NCI-H460 (cell line): Measurements from ENCODE around the gene COL15A1. TPM values are rescaled to one million over a fixed set of nuclear protein-coding genes. Genes with fewer than 3 reads are reported as not detected.

Source experiments
- DNase-seq: peaks from one replicate; pipeline ENCODE4 v3.0.0-alpha.2; 2016; ENCODE audit warnings: low read depth; ENCODE audit errors: extremely low read depth
- total RNA-seq: library from RNA; depleted of rRNA; stranded (reverse); fragments of >200 nt; shearing (Covaris generic); gene quantifications from 2 replicates; pipeline ENCODE4 v1.2.3, GENCODE V29; 2014

The COL15A1 gene
- total RNA-seq, 1 experiment from 2014 or later: 1.0 TPM

DNA sequence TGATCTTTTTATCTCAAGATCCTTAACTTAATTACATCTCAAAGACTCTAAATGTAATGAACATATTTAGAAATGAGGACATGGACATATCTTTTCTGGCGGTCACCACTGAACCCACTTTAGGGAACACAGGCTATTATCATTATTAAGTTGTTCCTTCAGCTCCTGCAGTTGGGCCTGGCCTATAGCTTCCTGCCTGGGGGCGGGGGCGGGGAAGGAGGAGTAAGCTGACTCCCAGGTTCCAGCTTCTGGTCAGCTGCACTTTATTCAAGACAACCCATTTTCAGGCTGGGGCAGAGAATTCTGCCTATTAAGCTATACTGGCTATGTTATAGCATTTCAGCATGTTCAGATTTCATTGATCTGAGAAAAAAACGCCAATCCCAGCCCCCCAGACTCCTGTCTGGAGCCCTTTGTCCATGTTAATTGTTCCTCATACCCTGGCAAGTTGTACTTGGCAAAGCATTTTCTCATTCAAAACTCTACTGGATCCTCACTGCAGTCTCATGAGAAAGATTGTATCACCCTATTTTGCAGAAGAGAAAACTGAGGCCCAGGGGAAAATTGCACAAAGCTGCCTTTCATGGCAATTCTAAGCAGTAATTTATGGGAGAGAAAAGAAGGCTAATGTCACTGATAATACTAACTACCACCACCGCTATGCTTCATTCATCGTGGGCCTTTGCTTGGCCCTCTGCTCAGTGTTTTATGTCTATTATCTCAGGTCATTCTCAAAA lies 25.1 kb downstream of the COL15A1 start:
- no peak for DNase-seq

DNA sequence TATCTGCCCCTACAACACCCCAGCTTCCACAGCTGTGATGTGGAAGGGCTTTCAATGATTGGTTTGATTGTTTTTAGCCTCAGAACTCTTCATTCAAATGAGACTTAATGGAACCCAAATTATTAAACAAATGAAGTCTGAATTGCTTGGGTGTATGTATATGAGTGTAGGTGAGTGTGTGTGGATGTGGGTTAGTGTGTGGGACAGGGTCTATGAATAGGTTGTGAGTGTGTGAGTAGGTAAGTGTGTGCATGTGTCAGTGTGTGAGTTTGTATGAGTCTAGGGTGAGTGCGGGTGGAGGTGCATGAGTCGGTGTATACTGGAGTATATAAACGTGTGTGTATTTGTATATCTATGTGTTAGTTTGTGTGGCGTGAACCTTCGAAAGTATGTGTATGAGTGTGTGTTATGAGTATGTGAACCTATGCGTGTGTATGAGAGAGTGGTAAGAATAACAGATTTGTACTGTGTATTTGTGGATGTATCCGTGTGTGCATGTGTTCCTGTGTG lies 26.9 kb downstream of the COL15A1 start:
- no peak for DNase-seq

DNA sequence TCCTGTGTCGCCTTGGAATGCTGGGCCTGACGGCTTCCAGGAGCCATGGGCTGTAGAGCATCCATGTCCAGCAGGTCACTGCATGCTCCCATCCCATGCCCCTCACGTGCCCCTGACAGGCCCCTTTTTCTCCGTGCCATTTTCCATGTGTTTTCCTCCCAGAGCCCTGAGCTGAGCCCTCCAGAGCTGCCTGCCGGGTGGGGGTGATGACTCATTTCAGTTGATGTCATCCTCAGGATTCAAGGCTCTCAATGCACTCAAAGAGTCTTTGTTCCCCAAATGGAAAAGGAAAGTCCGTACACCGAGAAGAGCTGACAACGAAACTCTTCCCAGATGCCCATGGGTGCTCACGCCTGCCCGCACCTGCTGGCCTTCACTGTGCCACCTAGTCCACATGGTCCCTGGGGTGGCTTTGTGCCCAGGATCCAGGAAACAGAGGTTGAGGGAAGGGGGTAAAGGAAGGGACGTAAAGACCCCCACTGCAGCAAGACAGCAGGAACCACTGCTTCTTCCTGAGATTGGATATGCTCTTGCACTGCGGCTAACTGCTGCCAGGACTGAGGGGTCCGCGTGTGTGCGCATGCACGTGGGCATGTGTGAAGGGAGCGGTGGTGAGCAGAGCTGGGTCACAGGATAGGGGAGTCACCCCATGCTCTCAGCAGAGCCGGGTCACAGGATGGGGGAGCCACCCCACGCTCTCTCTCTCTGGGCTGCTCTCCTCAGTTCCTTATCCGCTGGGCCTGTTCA lies 27.6 kb downstream of the COL15A1 start:
- DNase-seq: no peak

DNA sequence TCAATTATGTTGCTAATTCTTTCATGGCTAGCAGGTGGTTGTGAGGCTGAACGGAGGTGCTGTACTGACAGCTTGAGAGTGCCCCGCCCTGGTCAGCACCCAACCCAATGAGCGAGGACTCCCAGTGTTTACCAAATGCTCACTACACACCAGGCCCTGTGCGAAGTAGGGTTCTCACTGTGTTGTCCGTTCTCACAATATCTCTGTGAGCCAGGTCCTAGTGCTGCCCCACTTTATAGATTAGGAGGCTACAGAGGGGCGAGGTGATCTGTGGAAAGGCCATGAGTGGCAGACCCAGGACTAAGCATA lies 28.2 kb downstream of the COL15A1 start:
- DNase-seq: no peak

DNA sequence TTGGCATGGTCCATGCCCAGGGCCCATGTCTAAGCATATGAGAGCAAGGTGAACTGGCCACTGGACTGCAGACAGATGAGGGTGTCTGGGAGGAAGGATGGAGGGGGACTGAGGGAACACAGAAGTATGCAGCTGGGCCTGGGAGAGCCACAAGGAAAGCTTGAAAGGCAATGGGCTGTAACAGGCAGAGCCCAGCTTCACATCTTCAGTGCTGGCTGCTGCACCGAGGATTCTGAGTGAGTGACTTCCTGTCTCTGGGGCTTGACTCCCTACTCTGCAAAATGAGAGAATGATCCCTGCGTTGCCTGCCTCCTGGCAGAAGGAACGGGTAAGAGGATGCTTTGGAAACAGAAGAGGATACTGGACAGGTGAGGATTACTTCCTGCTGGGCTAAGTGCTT lies 29.0 kb downstream of the COL15A1 start:
- no peak for DNase-seq

DNA sequence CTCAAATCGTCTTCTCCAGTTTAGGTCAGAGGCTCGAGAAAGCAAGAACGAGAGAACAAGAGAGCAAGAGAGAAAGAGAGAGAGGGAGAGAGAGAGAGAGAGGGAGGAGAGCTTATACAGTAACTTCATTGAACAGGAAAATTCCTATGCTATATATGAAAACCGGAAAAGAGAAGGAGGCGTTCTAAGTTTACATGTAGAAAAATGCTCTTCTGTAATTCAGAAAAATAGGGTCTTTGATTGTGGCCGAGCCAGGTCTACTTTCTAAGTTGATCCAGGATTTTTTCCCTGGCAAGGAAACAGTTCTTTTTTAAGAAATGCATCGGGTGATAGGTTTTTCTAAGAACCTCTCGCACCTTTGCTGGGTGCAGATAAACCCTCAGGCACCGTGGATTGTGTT lies 29.5 kb downstream of the COL15A1 start:
- DNase-seq: no peak

DNA sequence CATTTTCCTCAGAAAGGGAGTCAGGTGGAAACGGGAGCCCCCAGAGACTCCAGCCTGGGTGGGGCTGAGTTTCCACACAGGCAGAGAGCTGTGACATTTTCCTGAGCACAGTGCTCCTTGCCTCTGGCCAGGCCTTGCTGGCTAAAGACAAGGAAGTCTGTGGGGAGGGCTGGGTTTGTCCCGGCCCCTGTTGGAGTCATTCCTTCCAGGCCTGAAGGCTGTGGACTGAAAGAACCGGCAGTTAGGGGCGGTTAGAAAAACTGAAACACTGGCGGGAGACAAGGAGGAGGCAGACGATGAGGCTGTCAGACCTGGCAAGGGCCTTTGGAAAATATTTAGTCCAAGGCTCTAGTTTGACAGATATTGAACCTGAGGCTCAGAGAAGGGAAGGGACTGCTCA lies 29.9 kb downstream of the COL15A1 start:
- no peak for DNase-seq

DNA sequence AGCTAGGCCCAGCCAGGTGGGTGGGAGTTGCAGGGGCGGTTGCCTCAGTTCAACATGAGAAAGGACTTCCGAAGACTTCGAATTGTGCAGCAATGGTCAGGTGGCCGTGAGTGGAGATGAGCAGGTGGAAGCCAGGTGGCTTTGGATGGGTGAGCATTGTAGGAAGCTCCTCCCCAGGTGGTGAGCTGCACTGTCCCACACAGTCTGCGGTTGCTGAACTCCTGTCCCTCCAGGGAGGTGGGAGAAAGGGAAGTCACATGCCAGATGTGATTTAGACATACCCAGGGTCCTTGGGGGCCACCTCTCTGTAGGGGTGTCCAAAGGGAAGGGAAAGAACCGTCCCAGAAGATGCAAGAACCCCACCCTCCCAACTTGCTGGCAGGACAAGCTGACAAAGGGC lies 30.4 kb downstream of the COL15A1 start:
- no peak for DNase-seq

DNA sequence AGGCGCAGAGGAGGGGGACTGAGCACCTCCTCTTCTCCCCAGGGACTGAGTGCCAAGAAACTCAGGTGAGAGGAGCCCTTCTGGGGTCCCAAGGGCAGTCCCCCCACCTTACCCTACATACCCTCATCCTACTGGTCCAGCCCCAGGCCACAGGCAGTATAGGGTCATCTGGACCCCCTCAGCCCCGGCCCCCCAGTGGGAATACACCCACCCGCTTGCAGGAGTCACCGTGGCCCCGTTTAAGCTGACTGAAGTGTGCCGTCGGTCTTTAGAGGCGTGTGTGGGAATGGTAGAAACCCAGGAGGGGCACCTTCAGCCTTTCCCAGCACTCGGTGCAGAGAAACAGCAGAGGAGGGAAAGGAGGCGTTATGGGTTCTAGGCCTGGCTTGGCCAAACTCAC lies 30.8 kb downstream of the COL15A1 start:
- no peak for DNase-seq

DNA sequence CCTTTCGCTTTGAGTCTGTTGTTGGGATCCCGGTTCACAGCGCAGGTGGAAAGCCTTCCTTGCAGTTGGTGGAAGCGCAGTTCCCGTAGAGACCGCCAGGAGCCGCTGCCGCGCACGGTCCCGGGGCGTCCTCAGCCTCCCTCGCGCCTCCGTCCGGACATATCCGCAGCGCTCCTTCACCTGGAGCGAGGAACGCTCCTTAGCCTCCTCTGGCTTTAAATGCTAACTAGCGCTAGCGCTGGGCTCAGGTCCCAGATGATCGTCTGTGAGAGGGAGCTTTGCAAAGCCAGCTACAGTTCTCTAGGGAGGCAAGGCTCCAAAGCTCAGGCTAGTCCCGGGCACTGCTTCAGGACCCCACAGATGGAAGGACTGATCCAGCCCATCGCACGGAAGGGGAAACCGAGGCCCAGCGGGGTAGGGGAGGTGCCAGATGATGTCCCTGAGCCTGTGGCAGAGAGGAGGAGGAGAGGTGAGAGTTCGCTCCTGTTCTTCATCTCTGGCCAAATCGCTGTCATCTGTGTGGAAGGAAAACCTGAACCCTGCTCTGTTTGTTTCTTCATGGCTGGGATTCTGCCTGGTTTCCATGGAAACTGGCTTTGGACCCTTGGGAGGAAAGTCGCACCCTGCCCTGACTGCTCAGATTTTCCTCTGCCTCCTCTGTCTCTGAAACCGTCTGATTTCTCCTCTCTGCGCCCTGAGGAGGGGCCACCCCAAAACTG lies 31.4 kb downstream of the COL15A1 start:
- DNase-seq: peak; percentile 70

DNA sequence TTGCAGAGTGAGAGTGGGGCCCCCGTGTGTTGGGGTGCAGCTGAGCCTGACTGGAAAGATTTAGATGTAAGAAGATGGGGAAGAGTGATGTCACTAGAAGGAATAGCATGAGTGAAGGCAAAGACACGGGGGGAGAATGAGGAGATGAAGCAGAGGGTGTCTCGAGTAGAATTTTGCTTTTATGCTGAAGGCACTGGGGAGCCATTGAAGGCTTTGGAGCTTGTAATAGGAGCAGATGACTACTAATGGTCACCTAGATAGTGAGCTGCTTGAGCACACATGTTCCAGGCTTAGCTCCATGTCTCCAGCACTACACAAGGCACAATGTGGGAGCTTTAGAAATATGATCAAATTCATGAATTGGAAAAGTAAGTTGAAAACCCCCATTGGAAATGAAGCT lies 32.1 kb downstream of the COL15A1 start:
- DNase-seq: no peak

DNA sequence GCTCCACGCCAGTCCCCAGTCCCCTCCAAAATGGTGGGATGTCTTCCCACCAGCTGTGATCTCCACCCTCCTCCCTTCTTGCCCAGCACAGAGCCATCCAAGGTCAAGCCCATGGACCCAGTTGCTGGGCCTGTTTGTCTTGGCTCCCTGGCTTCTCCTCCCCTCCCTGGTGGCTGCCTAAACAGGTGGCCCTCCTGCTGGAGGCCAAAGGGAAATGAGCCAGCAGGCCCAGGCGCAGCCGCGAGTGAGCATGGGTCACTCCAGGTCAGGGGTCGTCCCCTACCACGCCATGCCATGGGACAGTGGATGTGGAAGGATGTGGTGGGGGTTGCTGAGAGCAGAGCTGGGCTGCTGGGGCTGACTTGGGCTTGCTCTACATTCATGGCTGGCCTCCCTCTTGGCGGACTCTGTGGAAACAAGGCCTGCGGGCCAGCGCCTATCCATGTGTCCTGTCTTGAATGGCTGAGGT lies 33.6 kb downstream of the COL15A1 start:
- DNase-seq: no peak

DNA sequence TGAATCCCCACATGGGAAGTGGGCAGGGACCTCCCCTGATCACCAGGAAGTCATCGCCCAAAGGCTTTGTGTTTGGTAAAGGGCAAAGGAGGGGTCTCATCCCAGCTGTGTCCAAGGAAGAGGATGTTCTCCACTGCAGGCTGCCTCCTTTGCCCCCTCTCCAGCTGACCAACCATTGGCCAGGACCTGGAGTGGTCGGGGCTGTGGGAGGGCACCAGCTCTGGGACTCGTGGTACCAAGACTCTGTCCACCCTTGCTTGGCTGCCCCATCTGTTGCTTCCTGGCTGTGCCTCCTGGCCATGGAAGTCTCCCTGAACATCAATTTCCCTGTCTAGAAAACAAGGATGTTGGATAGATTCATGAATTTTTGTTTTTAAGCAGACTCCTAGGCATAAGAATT lies 34.1 kb downstream of the COL15A1 start:
- DNase-seq: no peak

DNA sequence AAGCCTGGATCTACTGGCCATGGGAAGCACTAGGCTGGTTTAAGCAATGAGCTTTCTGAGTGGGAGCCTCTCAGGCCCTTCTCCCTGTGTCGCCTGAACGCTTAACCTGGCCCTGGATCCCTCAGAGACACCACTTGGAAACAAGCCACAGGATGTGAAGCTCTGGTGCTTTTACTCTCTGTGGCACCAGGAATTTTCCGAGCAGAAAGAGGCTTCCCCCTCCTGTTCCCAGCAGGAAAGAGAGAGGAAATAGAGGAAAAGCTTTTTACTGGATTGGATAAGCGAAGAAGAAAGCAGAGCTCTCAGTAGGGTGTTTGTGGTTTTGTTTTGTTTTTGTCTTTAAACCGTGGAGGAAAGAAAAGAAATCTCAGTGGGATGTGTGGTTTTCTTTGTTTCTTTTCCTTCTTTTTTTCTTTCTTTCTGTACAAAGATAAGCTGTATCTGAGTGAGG lies 34.5 kb downstream of the COL15A1 start:
- no peak for DNase-seq

DNA sequence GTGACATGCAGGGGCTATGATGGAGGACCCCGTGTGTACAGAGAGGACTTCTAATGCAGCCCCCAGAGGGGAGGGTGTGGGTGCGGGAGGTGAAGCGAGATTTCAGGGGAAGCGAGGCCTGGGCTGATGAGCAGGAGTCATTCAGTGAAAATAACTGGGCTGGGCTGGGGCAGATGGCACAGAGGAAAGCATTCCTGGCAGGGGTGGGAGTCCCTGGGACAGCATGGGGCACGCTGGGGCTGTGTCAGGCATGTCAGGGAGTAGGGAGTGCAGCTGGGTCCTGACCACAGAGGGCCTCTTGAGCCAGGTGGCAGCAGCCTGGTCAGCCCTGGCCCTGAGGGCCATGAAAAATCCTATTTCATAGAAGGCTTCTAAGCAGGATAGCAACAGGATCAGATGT lies 36.6 kb downstream of the COL15A1 start:
- DNase-seq: no peak

DNA sequence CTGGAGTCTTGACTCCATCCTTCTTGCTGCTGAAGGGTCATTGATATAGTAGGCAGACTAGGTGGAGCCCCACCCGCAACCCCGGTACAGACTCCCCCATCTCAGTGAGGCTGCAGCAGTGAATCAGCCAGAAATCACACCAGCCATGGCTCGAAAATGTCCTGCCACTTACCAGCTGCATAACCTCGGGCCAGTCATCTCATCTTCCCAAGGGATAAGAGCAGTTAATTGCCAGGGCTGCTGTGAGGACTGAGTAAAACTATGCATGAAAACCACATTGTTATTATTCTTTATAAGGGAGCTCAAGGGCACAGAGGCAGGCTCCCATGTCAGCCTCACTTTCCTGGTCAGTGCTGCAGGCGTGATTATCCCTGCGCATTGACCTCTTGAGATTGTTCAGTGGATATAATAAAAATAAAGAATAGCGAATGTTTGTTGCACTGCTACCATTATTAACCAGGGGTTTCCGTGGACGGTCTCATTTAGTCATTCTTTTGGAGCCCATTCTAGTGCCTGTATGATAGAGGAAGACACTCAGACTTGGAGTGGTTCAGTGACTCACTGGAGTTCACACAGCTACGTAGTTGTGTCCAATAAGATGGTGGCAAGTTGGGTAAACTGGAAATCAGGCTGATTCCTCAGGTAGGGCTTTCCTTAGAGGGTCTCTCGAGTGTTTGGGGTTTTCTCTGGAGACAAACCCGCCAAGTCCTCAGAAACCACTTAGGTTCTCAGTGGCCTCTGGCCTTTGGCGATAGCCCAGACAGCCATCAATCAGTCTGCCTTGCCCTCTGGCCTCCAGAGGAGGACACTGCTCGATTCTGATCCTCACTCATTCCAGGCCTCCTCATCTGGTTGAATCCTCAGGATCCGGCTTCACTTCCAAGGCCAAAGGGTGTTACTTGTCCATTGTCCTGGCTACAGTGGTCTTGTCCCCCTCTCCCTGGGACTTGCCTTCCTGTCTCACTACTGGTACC lies 39.9 kb downstream of the COL15A1 start:
- no peak for DNase-seq

DNA sequence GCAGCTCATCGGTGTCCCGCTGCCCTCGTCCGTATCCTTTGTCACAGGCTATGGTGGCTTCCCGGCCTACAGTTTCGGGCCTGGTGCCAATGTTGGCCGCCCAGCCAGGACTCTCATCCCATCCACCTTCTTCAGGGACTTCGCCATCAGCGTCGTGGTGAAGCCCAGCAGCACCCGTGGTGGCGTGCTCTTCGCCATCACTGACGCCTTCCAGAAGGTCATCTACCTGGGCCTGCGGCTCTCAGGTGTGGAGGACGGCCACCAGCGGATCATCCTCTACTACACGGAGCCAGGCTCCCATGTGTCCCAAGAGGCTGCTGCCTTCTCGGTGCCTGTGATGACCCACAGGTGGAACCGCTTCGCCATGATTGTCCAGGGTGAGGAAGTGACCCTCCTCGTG lies 41.9 kb downstream of the COL15A1 start:
- DNase-seq: no peak

DNA sequence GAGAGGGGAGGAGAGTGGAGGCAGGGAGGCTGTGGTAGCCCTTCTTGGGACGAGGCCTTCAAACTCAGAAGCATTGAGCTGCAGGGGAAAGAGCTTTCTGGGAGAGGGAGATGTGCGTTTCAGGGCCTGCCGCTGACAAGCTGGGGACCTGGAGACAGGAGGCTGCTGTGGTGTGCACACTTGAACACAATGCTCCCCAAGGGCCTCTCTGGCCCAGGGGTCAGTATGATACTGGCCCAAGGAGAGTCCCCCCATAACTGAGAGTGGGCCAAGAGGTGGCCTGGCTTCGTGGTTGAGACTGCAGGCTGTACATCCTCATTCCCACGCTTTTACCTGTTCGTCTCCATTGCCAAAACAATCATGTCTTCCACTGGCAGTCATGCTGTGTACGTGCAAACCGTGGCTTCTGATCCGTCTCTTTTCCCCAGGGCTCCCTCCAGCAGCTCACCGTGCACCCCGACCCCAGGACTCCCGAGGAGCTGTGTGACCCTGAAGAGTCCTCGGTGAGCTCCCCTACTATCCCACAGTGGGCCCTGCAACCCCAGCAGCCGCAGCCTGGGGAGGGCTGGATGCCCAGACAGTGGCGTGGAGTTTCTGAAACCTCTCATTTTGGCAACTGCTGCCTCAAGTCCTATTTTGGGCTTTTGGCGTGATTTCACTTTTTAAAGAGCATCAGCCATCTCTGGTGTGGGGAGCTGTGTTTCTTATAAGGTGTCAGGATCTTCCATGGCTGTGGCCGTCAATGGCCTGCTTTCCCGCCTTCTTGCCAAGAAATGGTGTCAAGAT lies 43.4 kb downstream of the COL15A1 start:
- DNase-seq: no peak
